Fibroblast of lung (primary cell): ENCODE data around the gene MMP11. TPM values are rescaled to one million over a fixed set of nuclear protein-coding genes. Genes with fewer than 3 reads are reported as not detected.

Experiments used
- DNase-seq, 2 donors: peaks; one replicate each; pipeline versions ENCODE4 v3.0.0 to v3.0.0-alpha.2; 2010; ENCODE audit warnings: low read depth in 2 of 2
- H2AFZ ChIP-seq: 2 replicates; pipeline ENCODE4 v1.5.1; 2012; ENCODE audit warnings: low read length, control low read depth, inconsistent platforms
- H3K27ac ChIP-seq: 2 replicates; pipeline ENCODE4 v1.5.1; 2011; ENCODE audit warnings: low read length, control low read depth; ENCODE audit not compliant: insufficient read depth
- H3K27me3 ChIP-seq: 2 replicates; pipeline ENCODE4 v1.5.1; 2011; ENCODE audit warnings: mild to moderate bottlenecking, low read length; ENCODE audit not compliant: control insufficient read depth, insufficient read depth
- H3K36me3 ChIP-seq: 2 replicates; pipeline ENCODE4 v1.5.1; 2011; ENCODE audit warnings: low read length; ENCODE audit not compliant: control insufficient read depth, insufficient read depth
- H3K4me1 ChIP-seq: 2 replicates; pipeline ENCODE4 v1.5.1; 2011; ENCODE audit warnings: low read length; ENCODE audit not compliant: control insufficient read depth, insufficient read depth; ENCODE audit errors: extremely low read depth
- H3K4me2 ChIP-seq: 2 replicates; pipeline ENCODE4 v1.5.1; 2011; ENCODE audit warnings: low read length, control low read depth; ENCODE audit not compliant: insufficient read depth; ENCODE audit errors: extremely low read depth
- H3K4me3 ChIP-seq, 4 experiments: fragments of 200-600 bp in 1 of 4; sonication (generic) in 1 of 4; replicated peaks in 1 of 4; 2 replicates each; pipeline ENCODE4 v1.5.1; 2011 to 2016; ENCODE audit warnings: low read length in 4 of 4, low read depth in 3 of 4, mild to moderate bottlenecking in 3 of 4, control low read depth in 2 of 4, inconsistent platforms in 1 of 4, mixed read lengths in 1 of 4; ENCODE audit not compliant: insufficient read depth in 1 of 4; ENCODE audit errors: control extremely low read depth in 1 of 4
- H3K79me2 ChIP-seq: 2 replicates; pipeline ENCODE4 v1.5.1; 2012; ENCODE audit warnings: mild to moderate bottlenecking, low read length, inconsistent platforms; ENCODE audit not compliant: control insufficient read depth, insufficient read depth
- H3K9ac ChIP-seq: 2 replicates; pipeline ENCODE4 v1.5.1; 2011; ENCODE audit warnings: mild to moderate bottlenecking, low read length, control low read depth; ENCODE audit not compliant: insufficient read depth
- H3K9me3 ChIP-seq: 2 replicates; pipeline ENCODE4 v1.5.1; 2012; ENCODE audit warnings: low read depth, low read length; ENCODE audit not compliant: control insufficient read depth, insufficient read depth
- H4K20me1 ChIP-seq: 2 replicates; pipeline ENCODE4 v1.5.1; 2011; ENCODE audit warnings: low read length; ENCODE audit not compliant: control insufficient read depth, insufficient read depth; ENCODE audit errors: extremely low read depth
- EZH2 ChIP-seq: IDR thresholded peaks from 2 replicates; pipeline ENCODE4 v1.5.1; 2012; ENCODE audit warnings: low read length, control low read depth, mild to moderate bottlenecking; ENCODE audit errors: missing control alignments
- polyA plus RNA-seq, 2 donors: library from polyadenylated mRNA; depleted of rRNA in 1 of 2; stranded (reverse) in 1 of 2; unstranded in 1 of 2; fragments of >200 nt; gene quantifications; 2 replicates each; pipeline ENCODE4 v1.2.1, GENCODE V29; 2011 to 2012; ENCODE audit warnings: missing spikeins in 1 of 2
- total RNA-seq: library from RNA; depleted of rRNA; stranded (reverse); fragments of >200 nt; gene quantifications from 2 replicates; pipeline ENCODE4 v1.2.1, GENCODE V29; 2014
- TF ChIP-seq, protein P1 (sequence below), 2 donors: IDR thresholded peaks in 1 of 2; conservative IDR thresholded peaks in 1 of 2; 1 replicate in 1 of 2; 2 replicates in 1 of 2; pipeline ENCODE4 v1.5.1; 2011 to 2012; ENCODE audit warnings: low read length in 2 of 2, control low read depth in 1 of 2, inconsistent platforms in 1 of 2, low read depth in 1 of 2, mild to moderate bottlenecking in 1 of 2

MMP11 gene
- total and polyA plus RNA-seq, 2 donors (not counting 1 experiment from before 2014, with no cell fraction given): 4.5 to 8.8 TPM

DNA sequence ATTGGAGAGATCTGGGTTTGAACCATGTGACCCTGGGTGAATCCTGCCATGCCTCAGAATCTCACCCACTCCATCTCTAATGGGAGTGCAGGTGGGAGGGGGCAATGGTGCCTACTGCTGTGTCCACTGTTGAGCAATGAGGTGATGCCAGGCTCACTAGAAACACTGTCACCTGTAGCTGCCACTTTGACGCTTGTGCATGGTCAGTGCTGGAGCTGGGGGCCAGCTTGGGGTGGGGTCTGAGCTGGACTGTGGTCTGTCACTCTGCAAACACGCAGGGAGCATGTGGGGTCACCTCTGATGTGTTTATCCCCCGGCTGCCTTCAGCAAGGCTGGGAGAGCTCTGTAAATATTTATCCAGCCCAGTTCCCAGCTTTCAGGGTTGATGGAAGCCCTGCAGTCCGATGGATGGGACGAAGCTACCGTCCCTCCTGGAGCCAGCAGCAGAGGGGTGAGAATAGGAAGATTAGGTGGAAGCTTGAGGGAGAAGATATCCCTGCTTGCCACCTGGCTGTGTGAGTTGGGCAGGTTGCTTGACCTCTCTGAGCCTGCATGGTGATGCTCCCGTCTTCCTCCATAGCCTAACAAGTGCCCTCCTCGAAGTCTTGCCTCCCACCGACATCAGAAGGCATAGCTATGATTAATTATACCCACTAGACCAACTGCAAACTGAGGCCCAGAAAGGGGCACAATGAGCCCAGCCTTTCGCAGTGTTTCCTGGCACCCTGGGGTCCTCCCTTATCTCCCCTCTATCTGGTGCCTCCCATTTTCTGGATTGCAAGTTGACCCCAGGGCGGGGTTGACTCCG, 1.7 kb downstream of the MMP11 start:
- no peaks in the 10 kb centered on the region for H3K36me3 ChIP-seq
- H3K9me3 ChIP-seq: no peaks in the 10 kb centered on the region
- no peak overlapping the region for H2AFZ ChIP-seq
- DNase-seq: no peak
- no peaks in the 10 kb centered on the region for H3K27me3 ChIP-seq
- peaks cover 12% of the 10 kb centered on the region for H3K4me1 ChIP-seq
- no peak overlapping the region for H3K27ac ChIP-seq
- H4K20me1 ChIP-seq: no peaks in the 10 kb centered on the region
- H3K79me2 ChIP-seq: no peaks in the 10 kb centered on the region
- no peak overlapping the region for H3K4me2 ChIP-seq
- H3K4me3 ChIP-seq: no peak overlapping the region
- no peak for TF ChIP-seq EZH2
- TF ChIP-seq, protein P1, sequence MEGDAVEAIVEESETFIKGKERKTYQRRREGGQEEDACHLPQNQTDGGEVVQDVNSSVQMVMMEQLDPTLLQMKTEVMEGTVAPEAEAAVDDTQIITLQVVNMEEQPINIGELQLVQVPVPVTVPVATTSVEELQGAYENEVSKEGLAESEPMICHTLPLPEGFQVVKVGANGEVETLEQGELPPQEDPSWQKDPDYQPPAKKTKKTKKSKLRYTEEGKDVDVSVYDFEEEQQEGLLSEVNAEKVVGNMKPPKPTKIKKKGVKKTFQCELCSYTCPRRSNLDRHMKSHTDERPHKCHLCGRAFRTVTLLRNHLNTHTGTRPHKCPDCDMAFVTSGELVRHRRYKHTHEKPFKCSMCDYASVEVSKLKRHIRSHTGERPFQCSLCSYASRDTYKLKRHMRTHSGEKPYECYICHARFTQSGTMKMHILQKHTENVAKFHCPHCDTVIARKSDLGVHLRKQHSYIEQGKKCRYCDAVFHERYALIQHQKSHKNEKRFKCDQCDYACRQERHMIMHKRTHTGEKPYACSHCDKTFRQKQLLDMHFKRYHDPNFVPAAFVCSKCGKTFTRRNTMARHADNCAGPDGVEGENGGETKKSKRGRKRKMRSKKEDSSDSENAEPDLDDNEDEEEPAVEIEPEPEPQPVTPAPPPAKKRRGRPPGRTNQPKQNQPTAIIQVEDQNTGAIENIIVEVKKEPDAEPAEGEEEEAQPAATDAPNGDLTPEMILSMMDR (conservative IDR thresholded peaks at IDR 0.05 in 1 of 2, IDR thresholded peaks at IDR 0.05 in 1 of 2; ENCODE audit: low read depth in 1 of 2, low read length in 2 of 2): no peak
- no peak overlapping the region for H3K9ac ChIP-seq

DNA sequence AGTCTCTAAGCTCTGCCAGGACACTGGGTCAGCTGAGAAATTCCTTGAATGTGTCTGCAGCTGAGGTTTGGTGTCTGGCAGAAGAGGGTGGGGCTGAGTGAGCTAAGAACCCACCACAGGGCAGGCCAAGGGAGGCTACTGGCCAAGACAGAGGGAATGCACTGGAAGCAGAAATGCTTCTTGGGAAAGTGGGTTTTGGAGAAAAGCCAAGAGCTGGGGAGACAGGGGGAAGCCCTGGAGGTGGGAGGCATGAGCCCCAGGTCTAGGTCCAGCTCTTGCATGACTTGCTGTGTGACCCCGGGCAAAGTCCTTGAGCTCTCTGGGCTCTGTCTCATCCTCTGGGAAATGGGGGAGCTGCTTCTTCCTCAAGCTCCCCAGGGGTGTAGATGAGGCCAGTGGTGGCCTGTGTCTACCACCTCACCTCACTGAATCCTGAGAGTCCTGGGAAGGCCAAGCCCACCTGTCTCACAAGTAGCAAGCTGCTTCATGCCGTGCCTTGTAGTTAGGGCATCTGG, 2.3 kb downstream of the MMP11 start:
- Histone ChIP-seq H3K4me3 (no peak overlapping the region), H4K20me1 (no peaks in the 10 kb centered on the region), H2AFZ (no peak overlapping the region), H3K27me3 (no peaks in the 10 kb centered on the region), H3K36me3 (no peaks in the 10 kb centered on the region), H3K4me1 (peaks cover 12% of the 10 kb centered on the region), H3K4me2 (no peak overlapping the region), H3K79me2 (no peaks in the 10 kb centered on the region), H3K9ac (no peak overlapping the region), H3K9me3 (no peaks in the 10 kb centered on the region), H3K27ac (no peak overlapping the region)
- no peak for TF ChIP-seq EZH2
- TF ChIP-seq, protein P1 (conservative IDR thresholded peaks at IDR 0.05 in 1 of 2, IDR thresholded peaks at IDR 0.05 in 1 of 2; ENCODE audit: low read depth in 1 of 2, low read length in 2 of 2): no peak
- peak; percentile 76 to 77 for DNase-seq

DNA sequence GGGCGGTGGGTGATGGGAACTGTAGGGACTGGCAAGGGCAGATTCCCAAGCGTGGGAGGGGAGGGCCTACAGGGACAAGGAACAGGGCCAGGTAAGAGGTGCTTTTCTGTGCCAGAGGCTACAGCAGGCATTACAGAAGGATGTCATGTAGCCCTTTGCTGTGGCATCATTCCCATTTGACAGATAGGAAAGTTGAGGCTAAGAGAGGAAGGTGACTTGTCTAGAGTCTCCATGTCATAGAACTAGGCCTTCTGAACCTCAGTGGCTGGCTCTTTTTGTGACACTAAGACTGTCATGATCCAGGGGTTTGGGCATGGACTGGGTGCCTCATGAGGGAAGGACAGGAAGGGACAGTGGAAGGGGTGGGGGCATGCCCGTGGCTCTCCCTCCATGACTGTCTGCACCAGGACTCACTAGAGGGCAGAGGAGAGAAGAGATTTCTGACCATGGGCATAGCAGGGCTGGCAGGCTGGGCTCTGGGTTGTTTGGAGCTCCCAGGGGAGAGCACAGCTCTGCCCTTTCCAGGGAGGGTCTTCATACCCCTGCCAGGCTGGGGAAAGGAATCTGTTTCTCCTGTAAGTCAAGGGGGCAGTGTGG, 3.2 kb downstream of the MMP11 start:
- TF ChIP-seq EZH2: no peak
- TF ChIP-seq, protein P1 (conservative IDR thresholded peaks at IDR 0.05 in 1 of 2, IDR thresholded peaks at IDR 0.05 in 1 of 2; ENCODE audit: low read depth in 1 of 2, low read length in 2 of 2): no peak
- DNase-seq: no peak
- no peaks in the 10 kb centered on the region for H3K36me3 ChIP-seq
- H3K27ac ChIP-seq: no peak overlapping the region
- H3K4me2 ChIP-seq: no peak overlapping the region
- no peaks in the 10 kb centered on the region for H3K9me3 ChIP-seq
- H3K9ac ChIP-seq: no peak overlapping the region
- H3K27me3 ChIP-seq: no peaks in the 10 kb centered on the region
- no peak overlapping the region for H2AFZ ChIP-seq
- no peak overlapping the region for H3K4me3 ChIP-seq
- H3K79me2 ChIP-seq: no peaks in the 10 kb centered on the region
- no peaks in the 10 kb centered on the region for H4K20me1 ChIP-seq
- H3K4me1 ChIP-seq: peaks cover 12% of the 10 kb centered on the region
